ENCODE data around the gene PHKG2.
A peak's percentile ranks its signal among the peaks of the same experiment; 100 is the strongest.

Gene PHKG2

DNA sequence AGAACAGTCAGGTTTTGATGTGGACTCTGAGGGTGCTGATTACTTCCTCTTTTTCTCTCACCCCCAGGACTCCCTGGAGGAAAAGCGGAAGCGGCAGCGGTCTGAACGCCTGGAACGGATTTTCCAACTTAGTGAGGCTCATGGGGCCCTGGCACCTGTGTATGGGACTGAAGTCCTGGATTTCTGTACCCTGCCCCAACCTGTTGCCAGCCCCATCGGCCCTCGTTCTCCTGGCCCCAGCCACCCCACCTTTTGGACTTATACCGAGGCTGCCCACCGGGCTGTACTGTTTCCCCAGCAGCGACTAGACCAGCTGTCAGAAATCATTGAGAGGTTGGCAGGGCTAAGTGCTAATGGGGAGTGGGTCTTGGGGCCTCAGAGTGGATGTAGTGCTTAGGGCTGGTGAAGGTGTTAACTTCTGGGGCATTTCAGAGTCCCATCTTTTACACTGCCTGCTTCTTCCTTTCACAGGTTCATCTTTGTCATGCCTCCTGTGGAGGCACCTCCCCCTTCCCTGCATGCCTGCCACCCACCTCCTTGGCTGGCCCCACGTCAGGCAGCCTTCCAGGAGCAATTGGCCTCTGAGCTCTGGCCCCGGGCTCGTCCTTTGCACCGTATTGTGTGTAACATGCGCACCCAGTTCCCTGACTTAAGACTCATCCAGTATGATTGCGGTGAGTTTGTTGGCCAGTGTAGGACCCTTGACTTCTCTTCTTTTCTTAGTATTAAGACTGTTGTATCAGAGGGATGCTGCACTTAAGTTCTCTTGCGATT lies 19.1 kb upstream of the PHKG2 start:
- DNase-seq: no peak

DNA sequence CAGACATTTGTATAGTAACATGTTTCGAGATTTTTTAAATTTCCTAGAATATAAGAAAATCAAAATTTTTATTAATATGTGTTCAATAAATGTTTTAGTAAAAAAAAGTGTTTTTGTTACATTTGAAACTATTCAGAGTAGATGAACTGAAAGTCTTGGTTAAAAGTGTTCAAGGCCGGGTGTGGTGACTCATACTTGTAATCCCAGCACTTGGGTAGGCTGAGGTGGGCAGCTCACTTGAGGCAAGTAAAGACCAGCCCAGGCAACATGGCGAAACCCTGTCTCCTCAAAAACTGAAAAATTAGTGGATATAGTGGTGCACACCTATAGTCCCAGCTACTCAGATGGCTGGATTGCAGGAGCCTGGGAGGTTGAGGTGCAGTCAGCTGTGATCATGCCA lies 16.8 kb upstream of the PHKG2 start:
- DNase-seq: no peak

DNA sequence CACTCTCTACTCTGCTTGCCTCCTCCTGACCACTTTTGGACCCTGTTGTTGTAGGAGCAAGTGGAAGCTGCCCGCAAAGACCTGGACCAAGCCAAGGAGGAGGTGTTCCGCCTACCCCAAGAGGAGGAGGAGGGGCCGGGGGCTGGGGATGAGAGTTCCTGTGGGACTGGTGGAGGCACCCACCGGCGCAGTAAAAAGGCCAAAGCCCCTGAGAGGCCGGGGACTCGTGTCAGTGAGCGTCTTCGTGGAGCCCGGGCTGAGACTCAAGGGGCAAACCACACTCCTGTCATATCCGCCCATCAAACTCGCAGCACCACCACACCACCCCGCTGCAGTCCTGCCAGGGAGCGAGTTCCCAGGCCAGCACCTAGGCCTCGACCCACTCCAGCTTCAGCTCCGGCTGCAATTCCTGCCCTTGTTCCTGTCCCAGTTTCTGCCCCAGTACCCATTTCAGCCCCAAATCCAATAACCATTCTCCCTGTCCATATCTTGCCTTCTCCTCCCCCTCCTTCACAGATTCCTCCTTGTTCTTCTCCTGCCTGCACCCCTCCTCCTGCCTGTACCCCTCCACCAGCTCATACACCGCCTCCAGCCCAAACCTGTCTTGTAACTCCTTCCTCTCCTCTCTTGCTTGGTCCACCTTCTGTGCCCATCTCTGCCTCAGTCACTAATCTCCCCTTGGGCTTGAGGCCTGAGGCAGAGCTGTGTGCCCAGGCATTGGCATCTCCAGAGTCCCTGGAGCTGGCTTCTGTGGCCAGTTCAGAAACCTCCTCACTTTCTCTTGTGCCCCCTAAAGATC lies 11.0 kb upstream of the PHKG2 start:
- no peak for DNase-seq

DNA sequence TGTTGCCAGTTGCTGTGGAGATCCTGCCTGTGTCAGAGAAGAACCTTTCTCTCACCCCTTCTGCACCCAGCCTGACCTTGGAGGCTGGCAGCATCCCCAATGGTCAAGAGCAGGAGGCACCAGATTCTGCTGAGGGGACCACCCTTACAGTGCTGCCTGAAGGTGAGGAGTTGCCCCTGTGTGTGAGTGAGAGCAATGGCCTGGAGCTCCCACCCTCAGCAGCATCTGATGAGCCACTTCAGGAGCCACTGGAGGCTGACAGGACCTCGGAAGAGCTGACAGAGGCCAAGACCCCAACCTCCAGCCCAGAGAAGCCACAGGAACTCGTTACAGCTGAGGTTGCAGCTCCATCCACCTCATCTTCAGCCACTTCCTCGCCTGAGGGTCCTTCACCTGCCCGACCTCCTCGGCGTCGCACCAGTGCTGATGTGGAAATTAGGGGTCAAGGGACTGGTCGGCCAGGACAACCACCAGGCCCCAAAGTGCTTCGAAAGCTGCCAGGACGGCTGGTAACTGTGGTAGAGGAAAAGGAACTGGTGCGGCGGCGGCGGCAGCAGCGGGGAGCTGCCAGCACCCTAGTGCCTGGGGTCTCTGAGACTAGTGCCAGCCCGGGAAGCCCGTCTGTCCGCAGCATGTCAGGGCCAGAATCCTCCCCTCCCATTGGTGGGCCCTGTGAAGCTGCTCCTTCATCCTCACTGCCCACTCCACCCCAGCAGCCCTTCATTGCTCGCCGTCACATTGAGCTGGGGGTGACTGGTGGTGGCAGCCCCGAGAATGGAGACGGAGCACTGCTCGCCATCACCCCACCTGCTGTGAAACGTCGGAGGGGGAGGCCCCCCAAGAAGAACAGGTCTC lies 10.2 kb upstream of the PHKG2 start:
- DNase-seq: no peak

DNA sequence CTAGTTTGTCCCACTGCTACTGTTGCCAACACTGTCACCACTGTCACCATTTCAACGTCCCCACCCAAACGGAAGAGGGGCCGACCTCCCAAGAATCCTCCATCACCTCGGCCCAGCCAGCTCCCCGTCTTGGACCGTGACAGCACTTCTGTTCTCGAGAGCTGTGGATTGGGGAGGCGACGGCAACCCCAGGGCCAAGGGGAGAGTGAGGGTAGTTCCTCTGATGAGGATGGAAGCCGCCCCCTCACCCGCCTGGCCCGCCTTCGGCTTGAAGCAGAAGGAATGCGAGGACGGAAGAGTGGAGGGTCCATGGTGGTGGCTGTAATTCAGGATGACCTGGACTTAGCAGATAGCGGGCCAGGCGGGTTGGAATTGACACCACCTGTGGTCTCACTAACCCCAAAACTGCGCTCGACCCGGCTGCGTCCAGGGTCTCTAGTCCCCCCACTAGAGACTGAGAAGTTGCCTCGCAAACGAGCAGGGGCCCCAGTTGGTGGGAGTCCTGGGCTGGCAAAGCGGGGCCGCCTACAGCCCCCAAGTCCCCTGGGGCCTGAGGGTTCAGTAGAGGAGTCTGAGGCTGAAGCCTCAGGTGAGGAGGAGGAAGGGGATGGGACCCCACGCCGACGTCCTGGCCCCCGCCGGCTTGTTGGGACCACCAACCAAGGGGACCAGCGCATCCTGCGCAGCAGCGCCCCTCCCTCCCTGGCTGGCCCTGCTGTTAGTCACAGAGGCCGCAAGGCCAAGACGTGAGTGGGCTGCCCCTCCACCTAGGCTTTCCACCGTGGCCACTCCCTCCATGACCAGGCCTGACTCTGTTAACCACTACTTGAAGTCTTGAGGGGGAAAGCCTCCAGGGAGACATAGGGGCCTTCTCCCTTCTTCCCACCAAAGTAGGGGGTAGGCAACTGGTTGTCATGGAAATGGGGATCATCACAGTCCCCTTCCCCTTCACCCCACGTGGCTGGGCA lies 9.0 kb upstream of the PHKG2 start:
- no peak for DNase-seq

DNA sequence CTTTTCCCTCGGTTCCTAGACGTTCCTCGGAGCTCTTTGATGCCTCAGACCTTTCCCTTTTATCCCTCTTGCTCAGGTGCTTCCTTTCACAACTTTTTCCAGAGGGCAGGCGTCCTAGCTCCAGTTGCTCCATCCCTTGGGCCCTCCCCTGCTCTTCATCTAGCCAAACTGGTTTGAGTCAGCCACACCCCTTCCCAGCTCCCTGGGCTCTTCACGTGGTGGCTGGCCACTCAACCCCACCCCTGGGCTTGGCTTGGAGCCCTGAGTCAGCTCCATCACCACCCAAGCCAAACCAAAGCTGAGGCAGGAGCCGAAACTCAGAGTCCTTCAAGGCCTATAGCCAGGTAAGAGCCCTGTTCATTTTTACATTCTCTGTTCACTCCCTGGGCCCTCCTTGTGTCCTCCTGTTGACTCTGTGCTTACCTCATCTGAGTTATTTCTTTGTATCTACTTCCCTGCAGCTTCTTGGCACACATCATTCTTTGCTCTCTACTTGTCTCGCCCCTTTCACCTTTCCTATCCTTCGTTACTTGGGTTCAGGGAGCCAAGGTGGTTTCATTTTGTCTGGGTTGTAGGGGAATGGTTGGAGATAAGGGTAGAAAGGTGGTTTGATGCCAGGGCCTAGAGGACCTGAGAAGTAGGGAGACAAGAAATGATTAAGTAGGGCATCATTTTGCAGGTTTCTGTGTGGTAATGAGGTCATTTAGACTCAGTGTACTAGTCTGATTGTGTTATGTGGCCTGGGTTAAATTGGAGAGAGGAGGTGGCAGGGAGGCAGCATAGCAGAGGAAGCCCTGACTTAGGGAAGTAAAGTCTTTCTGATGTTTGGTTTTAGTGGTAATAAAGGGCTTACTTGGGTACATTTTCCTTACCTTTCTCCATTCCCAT lies 7.6 kb upstream of the PHKG2 start:
- peak; percentile 91 for DNase-seq

DNA sequence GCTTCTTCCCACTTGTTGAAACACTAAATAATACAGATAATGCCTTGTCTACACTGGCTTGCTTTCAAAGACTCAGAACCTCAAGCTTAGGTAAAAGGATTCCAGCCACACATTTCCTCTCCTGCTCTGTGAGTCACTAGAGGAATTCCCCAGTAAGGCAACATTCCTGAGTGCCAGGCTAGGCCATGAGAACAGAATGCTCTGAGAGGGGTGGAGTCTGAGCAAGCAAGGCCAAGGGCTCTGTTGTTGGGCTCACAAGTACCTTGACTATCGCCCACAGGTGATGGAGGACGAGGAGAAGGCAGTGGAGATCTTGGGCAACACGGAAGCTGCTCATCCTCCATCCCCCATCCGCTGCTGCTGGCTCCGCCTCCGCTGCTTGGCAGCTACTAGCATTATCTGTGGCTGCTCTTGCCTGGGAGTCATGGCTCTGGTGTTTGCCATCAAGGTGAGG lies 6.7 kb upstream of the PHKG2 start:
- DNase-seq: peak; percentile 52

DNA sequence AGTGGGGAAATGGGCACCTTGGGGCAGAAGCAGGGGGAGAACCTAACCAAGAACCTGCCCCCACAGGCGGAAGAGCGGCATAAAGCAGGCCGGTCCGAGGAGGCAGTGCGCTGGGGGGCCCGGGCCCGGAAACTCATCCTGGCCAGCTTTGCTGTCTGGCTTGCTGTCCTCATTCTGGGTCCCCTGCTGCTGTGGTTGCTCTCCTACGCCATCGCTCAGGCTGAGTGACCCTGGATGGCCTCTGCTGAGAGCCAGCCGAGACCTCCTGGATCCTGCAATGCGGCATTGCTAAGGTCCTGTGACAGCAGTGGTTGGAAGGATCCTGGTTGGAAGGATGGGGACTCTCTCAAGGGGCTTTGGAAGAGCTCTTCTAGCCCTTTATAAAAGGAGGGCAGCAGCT lies 4.5 kb upstream of the PHKG2 start:
- no peak for DNase-seq

DNA sequence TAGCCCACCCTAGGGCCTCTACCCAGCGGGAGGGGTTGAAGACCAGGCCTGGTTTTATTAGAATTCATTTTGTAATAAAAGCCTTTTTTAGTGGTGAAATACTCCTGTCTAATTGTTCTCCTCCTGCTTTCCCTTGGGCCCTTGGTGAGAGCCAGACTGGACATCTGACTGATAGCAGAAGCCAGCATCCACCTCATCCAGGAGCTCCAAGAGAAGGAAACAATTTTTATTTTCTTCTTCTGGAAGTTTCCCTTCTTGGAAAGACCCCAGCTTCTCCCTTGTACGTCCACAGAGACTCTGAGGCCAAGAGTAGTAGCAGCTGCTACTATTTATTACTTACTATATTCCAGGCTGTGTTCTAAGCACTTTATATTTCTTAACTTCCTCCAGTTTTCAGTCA lies 4.0 kb upstream of the PHKG2 start:
- DNase-seq: no peak

DNA sequence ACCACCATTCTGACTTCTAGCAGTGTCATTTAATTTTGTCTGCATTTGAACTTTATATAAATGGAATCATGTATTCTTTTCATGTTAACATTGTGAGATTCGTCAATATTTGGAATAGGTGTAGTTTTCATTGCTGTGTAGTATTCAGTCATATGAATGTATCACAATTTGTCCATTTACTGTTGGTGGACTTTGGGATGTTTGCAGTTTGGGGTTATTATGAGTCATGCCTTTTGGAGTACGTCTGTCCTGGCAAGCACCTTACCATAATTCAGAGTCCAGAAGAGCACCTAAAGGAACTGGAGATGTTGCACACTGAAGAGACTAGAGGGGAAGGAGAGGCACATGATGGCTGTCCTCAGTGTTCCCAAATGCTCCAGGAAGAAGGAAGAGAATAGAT lies 3.1 kb upstream of the PHKG2 start:
- no peak for DNase-seq

DNA sequence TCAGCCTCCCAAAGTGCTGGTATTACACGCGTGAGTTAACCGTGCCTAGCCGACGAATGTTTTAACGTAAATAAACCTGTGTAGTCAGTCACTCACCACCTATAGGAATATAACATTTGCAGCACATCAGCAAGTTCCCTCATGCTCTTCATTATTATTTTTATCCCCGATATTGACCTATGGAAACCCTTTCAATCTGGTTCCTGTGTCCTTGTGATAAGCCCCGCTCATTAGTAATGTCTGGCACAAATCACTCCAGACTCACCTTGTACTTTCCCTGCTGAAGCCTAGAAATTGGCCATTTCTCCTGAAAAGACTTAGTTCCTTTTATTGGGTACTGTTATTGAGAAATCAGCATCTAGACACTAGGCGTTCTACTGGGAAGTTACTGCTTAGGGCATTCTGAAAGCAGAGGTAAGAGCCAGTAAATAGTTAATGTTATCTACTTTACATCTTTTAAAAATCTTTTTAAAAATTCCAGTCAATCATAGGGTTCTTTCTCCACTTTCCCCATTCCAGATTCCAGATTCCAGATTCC lies 1.5 kb upstream of the PHKG2 start:
- no peak for DNase-seq

DNA sequence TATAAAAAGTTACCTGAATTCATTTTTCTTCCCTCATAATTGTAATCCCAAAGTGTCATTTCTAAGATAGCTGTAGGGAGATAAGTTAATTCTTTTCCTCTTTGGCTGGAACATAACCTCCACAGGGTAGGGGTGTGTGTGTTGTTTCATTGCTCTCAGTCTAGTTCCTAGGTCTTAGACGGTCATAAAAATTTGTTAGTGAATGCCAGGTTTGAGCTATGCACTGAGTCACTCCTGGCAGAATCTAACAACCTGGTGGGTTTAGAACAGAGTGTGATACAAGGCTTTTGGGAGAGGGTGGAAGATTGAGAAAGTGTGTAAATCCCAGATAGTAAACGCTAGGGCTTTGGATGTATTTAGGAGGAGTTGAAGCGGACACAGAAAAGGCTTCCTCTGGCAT lies 894 bp upstream of the PHKG2 start:
- peak; percentile 31 for DNase-seq

DNA sequence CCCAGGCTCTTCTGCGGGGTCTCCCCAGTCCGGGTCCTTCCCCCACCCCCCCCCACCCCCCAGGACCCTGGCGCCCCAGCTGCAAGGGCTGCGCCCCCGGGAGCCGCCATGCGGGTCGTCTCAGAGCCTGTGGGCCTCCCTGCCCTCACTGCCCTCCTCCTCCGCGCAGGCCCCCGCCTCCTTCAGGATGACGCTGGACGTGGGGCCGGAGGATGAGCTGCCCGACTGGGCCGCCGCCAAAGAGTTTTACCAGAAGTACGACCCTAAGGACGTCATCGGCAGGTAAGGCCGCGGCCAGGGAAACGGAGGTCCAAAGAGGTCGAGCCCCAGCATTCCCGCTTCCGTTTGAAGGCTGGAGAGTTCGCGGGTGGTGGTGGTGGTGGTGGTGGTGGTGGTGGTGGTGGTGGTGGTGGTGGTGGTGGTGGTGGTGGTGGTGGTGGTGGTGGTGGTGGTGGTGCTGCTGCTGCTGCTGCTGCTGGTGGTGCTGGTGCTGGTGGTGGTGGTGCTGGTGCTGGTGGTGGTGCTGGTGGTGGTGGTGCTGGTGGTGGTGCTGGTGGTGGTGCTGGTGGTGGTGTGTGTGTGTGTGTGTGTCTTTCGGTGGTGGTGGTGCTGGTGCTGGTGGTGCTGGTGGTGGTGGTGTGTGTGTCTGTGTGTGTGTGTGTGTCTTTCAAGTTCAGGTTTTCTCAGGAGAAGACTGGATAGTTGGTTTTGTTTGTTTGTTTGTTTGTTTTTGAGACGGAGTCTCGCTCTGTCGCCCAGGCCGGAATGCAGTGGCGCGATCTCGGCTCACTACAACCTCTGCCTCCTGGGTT lies 615 bp downstream of the PHKG2 start:
- peak; percentile 59 for DNase-seq

DNA sequence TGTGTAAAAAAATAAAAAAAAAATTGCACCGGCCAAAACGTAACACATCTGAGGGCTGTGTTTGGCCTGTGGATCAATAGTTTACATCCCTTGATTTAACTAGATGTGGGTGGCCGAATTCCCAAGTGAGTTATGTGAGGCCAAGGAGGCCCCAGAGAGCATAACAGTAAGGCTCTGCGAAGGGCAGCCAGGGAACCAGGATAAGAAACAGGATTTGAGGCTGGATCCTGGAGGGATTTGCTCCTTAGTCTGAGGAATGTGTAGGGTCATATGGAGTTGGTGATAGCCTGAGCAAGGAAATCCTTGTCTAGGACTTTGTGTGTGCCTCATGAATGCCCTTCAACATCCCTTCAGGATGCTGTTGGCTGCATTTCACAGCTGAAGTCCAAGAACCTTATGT lies 2.0 kb downstream of the PHKG2 start:
- DNase-seq: no peak

DNA sequence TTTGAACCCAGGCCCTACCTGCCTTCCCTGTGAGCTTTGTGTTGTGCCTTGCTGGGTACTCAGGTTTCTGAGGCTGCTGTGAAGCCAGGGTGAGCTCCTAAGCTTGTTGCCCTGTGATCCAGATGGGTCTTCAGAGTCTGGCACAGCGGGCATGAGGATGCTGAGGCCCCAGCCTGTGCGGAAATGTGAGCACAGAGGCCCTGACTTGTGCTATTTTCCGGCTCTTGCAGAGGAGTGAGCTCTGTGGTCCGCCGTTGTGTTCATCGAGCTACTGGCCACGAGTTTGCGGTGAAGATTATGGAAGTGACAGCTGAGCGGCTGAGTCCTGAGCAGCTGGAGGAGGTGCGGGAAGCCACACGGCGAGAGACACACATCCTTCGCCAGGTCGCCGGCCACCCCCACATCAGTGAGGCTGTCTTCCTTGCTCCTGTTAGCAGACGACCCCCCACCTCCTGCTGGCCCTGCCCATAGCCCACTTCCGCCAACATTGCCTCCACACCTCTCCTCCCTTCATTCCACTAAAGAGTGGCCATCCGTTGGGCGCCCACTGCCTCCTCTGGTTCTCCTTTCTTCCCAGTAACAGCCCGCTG lies 2.7 kb downstream of the PHKG2 start:
- no peak for DNase-seq

DNA sequence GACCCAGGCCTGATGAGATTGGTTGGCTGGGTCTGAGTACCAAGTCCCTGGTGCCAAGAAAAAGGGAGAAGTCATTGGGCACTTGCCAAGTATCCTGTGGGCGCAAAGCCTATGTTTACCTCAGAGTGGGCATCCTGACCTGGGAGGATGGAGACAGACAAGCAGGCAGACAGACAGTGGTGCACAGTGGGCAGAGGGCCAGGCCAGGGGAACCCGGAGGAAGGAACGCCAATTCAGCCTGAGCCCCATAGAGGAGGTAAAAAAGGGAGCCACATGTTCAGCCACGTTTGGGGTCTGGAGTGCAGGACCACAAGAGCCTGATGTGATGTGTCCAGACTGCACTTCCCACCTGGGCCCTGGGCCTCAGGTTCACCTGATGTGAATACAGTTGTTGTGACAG lies 5.4 kb downstream of the PHKG2 start:
- DNase-seq: no peak

DNA sequence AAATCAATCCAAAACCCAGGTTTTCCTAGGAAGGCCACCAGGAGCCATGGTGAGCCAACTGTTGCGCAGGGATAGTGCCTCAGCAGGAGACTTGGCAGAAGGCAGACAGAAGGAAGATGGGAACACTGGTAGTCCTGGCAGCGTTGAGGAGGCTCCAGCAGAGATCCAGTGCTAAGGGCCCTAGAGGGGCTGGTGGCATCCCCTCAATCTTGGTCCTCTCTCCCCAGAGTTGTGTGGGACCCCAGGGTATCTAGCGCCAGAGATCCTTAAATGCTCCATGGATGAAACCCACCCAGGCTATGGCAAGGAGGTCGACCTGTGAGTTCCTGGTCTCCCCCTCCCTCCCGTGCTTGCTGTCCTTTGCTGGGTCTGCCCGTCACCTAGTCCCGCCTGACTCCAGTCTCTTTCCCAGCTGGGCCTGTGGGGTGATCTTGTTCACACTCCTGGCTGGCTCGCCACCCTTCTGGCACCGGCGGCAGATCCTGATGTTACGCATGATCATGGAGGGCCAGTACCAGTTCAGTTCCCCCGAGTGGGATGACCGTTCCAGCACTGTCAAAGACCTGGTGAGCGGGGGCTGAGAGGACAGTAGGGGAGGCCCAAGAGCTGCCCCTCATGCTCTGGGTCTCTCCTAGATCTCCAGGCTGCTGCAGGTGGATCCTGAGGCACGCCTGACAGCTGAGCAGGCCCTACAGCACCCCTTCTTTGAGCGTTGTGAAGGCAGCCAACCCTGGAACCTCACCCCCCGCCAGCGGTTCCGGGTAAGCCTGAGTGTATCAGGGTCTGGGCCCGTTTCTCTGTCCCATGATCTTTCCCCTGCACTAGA lies 7.9 kb downstream of the PHKG2 start:
- DNase-seq: no peak

DNA sequence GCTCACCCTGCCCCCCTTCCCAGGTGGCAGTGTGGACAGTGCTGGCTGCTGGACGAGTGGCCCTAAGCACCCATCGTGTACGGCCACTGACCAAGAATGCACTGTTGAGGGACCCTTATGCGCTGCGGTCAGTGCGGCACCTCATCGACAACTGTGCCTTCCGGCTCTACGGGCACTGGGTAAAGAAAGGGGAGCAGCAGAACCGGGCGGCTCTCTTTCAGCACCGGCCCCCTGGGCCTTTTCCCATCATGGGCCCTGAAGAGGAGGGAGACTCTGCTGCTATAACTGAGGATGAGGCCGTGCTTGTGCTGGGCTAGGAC lies 8.5 kb downstream of the PHKG2 start:
- no peak for DNase-seq

DNA sequence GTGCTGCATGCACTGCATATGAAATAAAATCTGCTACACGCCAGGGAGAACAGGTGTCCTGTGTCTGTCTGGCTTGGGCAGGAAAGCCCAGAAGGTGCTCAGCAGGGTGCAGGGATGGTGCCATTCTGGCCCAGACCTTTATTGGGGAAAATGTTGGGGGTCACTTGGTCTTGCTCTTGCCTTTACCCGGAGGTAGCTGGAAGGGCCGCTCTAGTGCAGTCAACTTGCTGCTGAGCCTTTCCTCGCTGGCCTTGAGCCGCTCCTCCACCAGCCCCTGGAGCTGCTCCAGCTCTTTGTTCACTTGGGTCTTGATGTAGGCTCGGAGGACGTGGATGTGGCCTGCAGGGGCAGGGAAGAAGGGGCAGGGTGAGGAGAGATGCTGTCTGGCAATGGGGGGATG lies 9.1 kb downstream of the PHKG2 start:
- DNase-seq: no peak
